Thyroid gland (tissue), 4 donors: ENCODE data around the gene NSMCE1. TPM values are rescaled to one million over a fixed set of nuclear protein-coding genes. Genes with fewer than 3 reads are reported as not detected.
"Not testable (repeated sequence)": the region's sequence is repeated elsewhere in the genome, so short reads cannot be mapped to it uniquely, and the experiment has no call there.

ENCODE experiments used
- DNase-seq, 2 donors: peaks; one replicate each; pipeline ENCODE4 v3.0.0-alpha.2; 2019
- H3K27ac ChIP-seq, 3 donors: fragments of 200-600 bp; sonication (generic); 1 replicate in 2 of 3; 2 replicates in 1 of 3; pipeline ENCODE4 v1.5.1; 2016 to 2019; ENCODE audit warnings: mild to moderate bottlenecking in 1 of 3, moderate library complexity in 1 of 3
- H3K27me3 ChIP-seq: fragments of 200-600 bp; sonication (generic); one replicate; pipeline ENCODE4 v1.5.1; 2019
- H3K36me3 ChIP-seq, 2 donors: fragments of 200-600 bp; sonication (generic); one replicate each; pipeline ENCODE4 v1.5.1; 2016 to 2019
- H3K4me1 ChIP-seq, 2 donors: fragments of 200-600 bp; sonication (generic); one replicate each; pipeline ENCODE4 v1.5.1; 2017 to 2019
- H3K4me3 ChIP-seq, 3 donors: fragments of 200-600 bp; sonication (generic); replicated peaks in 1 of 3; 1 replicate in 2 of 3; 2 replicates in 1 of 3; pipeline ENCODE4 v1.5.1; 2016; ENCODE audit warnings: mild to moderate bottlenecking in 1 of 3
- H3K9me3 ChIP-seq: fragments of 200-600 bp; sonication (generic); one replicate; pipeline ENCODE4 v1.5.1; 2017
- CTCF ChIP-seq, 6 experiments: fragments of 200-600 bp in 3 of 6; fragments of 450-650 bp in 3 of 6; sonication (generic) in 3 of 6; IDR thresholded peaks; one replicate each; pipeline ENCODE4 v1.5.1; 2016 to 2019; ENCODE audit warnings: antibody characterized with exemption in 6 of 6, mild to moderate bottlenecking in 2 of 6, inconsistent platforms in 1 of 6, moderate library complexity in 1 of 6
- POLR2A ChIP-seq, 2 donors: fragments of 450-650 bp; IDR thresholded peaks; one replicate each; pipeline ENCODE4 v1.6.1; 2017; ENCODE audit warnings: antibody characterized with exemption in 2 of 2, mild to moderate bottlenecking in 2 of 2, moderate library complexity in 1 of 2
- WGBS, 2 donors: methylation state at CpG; one replicate each; pipeline ENCODE4 v1.1.5; 2017; 5-methylcytosine and 5-hydroxymethylcytosine counted together
- intact Hi-C: fragments of 100-400 bp; cut with DNase I; formaldehyde crosslinking; loops from one replicate; pipeline ENCODE4 v1.15.1; 2023
- total RNA-seq, 4 donors: library from RNA; depleted of rRNA; stranded (reverse); fragments of >200 nt; gene quantifications; one replicate each; pipeline ENCODE4 v1.2.3, GENCODE V29; 2016

The NSMCE1 gene
- total RNA-seq, 4 donors from 2014 or later: 40.5 to 52.6 (median 48.8) TPM

- intact Hi-C loops: no loop called here
- H3K27me3 ChIP-seq: no peaks in the 10 kb centered on the region
- peak in 1 of 2 donors; percentile 27 for DNase-seq
- no peak overlapping the region for H3K4me3 ChIP-seq
- H3K27ac ChIP-seq: no peak overlapping the region
- TF ChIP-seq CTCF (IDR thresholded peaks at IDR 0.05): no peak
- TF ChIP-seq POLR2A (IDR thresholded peaks at IDR 0.05): no peak
- H3K36me3 ChIP-seq: no peaks in the 10 kb centered on the region
- H3K4me1 ChIP-seq: peaks cover 3 to 9% of the 10 kb centered on the region in 2 donors
- 65 to 68% methylated on average over 6 of the region's 6 CpGs for WGBS, 2 donors
- no peaks in the 10 kb centered on the region for H3K9me3 ChIP-seq
Observed at GRCh38 chr16:27264151-27264550, 4.4 kb downstream of the NSMCE1 start.

- H3K36me3 ChIP-seq, H3K27me3 ChIP-seq, H3K27ac ChIP-seq, H3K4me1 ChIP-seq, intact Hi-C loops, H3K4me3 ChIP-seq, DNase-seq, H3K9me3 ChIP-seq: not testable (repeated sequence)
- 91 to 93% methylated on average over 2 of the region's 2 CpGs for WGBS, 2 donors
Observed at GRCh38 chr16:27262904-27263423, 5.6 kb downstream of the NSMCE1 start.

- Histone ChIP-seq H3K9me3 (no peaks in the 10 kb centered on the region), H3K4me1 (no peaks in the 10 kb centered on the region), H3K36me3 (peaks cover 6% of the 10 kb centered on the region in 2 donors), H3K27ac (no peak overlapping the region), H3K4me3 (no peak overlapping the region), H3K27me3 (no peaks in the 10 kb centered on the region)
- no peak for DNase-seq
- intact Hi-C loops: no loop called here
- TF ChIP-seq POLR2A (IDR thresholded peaks at IDR 0.05) (no peak), CTCF (IDR thresholded peaks at IDR 0.05) (no peak)
- 87 to 94% methylated on average over 3 to 4 of the region's 4 CpGs for WGBS, 2 donors
Observed at GRCh38 chr16:27259710-27260109, 8.9 kb downstream of the NSMCE1 start.

GRCh38 chr16:27258241-27258734 is 10.3 kb downstream of the NSMCE1 start:
- H3K4me1 ChIP-seq: peaks cover 0 to 13% of the 10 kb centered on the region in 2 donors
- intact Hi-C loops: no loop called here
- H3K9me3 ChIP-seq: no peaks in the 10 kb centered on the region
- peaks cover 6% of the 10 kb centered on the region in 2 donors for H3K36me3 ChIP-seq
- DNase-seq: no peak
- peak overlapping the region in 2 of 3 donors; percentile 36 to 62 for H3K27ac ChIP-seq
- 67 to 69% methylated on average over 3 of the region's 3 CpGs for WGBS, 2 donors
- TF ChIP-seq POLR2A (IDR thresholded peaks at IDR 0.05): no peak
- TF ChIP-seq CTCF (IDR thresholded peaks at IDR 0.05): no peak
- no peaks in the 10 kb centered on the region for H3K27me3 ChIP-seq
- no peak overlapping the region for H3K4me3 ChIP-seq

- Histone ChIP-seq H3K36me3 (peaks cover 6% of the 10 kb centered on the region in 2 donors), H3K27me3 (no peaks in the 10 kb centered on the region), H3K4me3 (no peak overlapping the region), H3K27ac (no peak overlapping the region), H3K9me3 (no peaks in the 10 kb centered on the region), H3K4me1 (peaks cover 0 to 13% of the 10 kb centered on the region in 2 donors)
- intact Hi-C loops: no loop called here
- no peak for DNase-seq
- WGBS, 2 donors: 94 to 95% methylated on average over 14 of the region's 14 CpGs
- TF ChIP-seq CTCF (IDR thresholded peaks at IDR 0.05) (no peak), POLR2A (IDR thresholded peaks at IDR 0.05) (no peak)
Observed at GRCh38 chr16:27257271-27257670, 11.3 kb downstream of the NSMCE1 start.
